ENCODE data around the gene EGFL8. TPM values are rescaled to one million over a fixed set of nuclear protein-coding genes. Genes with fewer than 3 reads are reported as not detected.

EGFL8 gene
- total RNA-seq: 0.65 and 1.4 TPM in 2 replicates

GRCh38 chr6:32164295-32164694 lies at the start of gene EGFL8:
EGFL8 (plus strand) TSS chr6:32164595; CDS start chr6:32166166, 1,571 bp downstream.

GRCh38 chr6:32127717-32128592 lies 36.4 kb upstream of the EGFL8 start, which contains the start of gene ATF6B:
ATF6B (minus strand) TSS chr6:32128246; CDS start chr6:32128207, 39 bp downstream.

GRCh38 chr6:32151863-32152768 lies 12.3 kb upstream of the EGFL8 start, which contains the start of gene PRRT1:
PRRT1 (minus strand) TSS chr6:32151939; CDS start chr6:32151827, 112 bp downstream.

GRCh38 chr6:32153564-32154513 lies 10.6 kb upstream of the EGFL8 start, which contains the start of gene PPT2:
PPT2 (plus strand) TSS chr6:32154141; CDS start chr6:32154595, 454 bp downstream.

DNA sequence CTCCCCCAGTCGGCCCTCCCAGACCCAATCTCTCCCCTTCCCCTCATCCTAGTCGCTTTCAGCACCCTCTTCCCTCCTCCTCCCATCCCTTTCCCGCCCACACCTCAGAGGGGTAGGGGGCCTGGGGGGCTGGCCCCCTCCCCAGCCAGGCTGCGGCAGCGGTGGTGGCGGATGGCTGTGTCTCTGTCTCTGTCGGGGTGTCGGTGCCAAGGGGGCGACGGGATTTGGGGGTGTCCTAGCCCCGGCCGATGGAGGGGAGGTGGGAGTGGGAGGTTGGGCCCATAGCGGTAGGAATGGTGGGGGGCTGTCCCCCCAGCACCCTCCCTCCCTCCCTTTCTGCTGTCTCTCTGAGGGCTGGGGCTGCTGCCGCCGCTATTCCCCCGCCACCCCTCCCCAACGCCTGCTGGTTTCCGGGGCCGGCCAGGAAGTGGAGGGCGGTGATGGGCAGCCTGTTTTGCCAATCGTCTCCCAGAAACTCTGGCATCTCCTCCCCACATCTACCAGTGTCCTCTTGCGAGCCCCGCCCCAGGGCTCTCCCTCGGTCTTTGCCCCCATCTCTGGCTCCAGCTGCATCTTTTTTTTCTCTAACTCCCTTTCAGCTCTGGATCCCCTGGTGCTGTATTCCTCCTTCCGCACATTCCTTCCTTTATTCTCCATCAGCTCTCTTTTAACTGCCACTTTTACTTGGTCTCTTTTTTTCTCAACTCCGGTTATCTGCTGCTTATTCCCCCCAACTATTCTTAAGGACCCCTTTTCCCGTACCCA lies 11.5 kb downstream of the EGFL8 start, which contains the start of gene AGPAT1:
Gene AGPAT1, minus strand, starts transcription at position 374 of the 765 bp plus-strand sequence. CDS start 4,588 bp downstream, outside the sequence.

GRCh38 chr6:32177788-32178546 lies 13.6 kb downstream of the EGFL8 start, which contains the start of gene RNF5:
RNF5 (plus strand) TSS chr6:32178405; CDS start chr6:32178512, 107 bp downstream.

DNA sequence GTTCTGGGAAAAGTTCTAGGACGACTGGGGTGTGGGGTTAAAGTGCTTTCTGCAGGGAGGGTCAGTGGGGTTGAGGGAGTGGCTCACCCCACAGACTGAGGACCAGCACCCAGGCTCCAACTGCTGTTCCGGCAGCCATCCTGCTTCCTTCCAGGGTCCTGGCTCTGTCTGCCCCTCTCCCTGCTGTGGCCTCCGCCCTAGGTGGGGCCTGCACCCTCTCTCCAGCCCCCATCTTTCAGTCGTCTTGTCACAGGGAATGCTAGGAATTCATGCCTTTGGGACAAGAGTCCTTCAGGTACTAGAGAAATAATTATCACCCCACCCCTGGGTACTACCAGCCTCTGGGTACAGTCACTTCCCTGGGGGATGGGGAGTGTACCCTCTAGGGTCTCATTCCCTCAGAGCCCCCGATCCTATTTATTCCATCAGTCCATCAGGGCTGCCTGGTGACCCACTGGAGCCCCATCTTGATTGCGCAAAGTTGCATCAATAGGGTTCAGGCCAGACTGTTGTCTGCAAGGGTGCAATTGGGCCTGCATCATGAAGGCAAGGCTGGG lies 19.8 kb downstream of the EGFL8 start, which contains the start of gene AGER:
Gene AGER, minus strand, starts transcription at position 170 of the 557 bp plus-strand sequence. Its CDS starts 31 bp downstream, at position 139.

DNA sequence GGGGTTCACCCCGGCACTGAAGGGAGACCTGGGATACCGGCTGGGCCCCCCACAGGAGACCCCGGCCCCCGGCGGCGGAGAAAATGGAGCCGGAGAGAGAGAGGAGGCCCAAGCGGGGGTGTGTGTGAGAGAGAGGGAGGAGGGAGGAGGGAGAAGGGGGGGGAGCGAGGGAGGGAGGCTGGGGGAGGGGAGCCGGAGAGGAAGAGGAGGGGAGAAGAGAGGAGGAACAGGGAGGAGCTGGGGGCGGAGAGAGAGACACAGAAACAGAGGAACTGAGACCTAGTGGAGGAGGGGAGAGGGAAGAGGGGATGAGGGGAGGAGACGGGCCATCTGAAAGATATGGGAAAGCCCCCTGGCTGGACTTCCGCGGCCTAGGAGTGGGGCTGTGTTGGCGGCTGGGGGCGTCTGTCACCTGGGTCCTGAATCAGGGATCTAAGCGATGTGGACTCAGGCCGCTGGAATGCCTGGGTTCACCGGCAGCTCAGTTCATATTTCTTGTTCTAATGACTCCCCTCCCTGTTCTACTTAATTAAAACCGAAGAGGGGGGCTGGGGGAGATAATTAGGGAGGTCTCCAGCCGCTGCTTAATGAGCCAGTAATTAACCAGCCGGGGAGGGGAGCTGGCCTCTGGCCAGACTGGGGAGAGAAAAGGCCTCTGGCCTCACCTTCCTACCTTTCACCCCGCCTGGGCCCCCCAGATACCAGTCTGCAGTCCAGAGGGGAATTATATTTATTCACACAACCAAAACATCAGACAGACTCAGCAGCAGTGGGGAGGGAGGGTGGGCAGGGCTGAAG lies 25.9 kb downstream of the EGFL8 start, which contains the start of gene PBX2:
Gene PBX2, minus strand, starts transcription at position 149 of the 798 bp plus-strand sequence. CDS start 287 bp downstream, outside the sequence.

DNA sequence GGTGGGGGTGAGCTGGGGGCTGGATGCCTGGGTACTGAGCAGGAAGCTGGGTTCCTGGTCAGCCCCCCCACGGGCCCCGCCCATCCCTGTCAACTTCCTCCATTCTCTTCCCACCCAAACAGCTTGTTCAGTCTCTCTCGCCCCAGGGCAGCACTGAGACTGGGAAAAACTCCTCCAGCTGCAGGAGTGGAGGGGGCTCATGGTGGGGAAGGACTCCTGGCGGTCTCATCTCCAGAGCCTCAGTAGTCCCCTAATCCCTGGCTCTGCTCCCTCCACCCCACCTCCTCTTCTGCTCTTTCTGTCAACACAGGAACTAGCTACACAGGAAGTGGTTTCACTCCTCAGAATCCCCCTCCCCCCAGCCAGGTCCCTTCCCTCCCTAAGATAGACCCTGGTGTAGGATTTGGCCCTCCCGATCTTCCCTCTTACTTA lies 28.2 kb downstream of the EGFL8 start, which contains the start of gene GPSM3:
Gene GPSM3, minus strand, starts transcription at position 36 of the 432 bp plus-strand sequence. CDS start 130 bp downstream, outside the sequence.

Other genes starting within 250 kb of the EGFL8 start
- not detected in 2 replicates for gene C2, start 236.9 kb upstream of the EGFL8 start, total RNA-seq
- gene CFB, start 218.5 kb upstream of the EGFL8 start, total RNA-seq: 1.3 and 7.9 TPM in 2 replicates
- gene NELFE, start 205.6 kb upstream of the EGFL8 start, total RNA-seq: 118 and 128 TPM in 2 replicates
- gene SKIC2, start 205.4 kb upstream of the EGFL8 start, total RNA-seq: 33.7 and 49.4 TPM in 2 replicates
- gene DXO, start 192.5 kb upstream of the EGFL8 start, total RNA-seq: 10.6 and 12.7 TPM in 2 replicates
- 0.65 and 0.91 TPM in 2 replicates for gene C4A, start 182.5 kb upstream of the EGFL8 start, total RNA-seq
- gene C4B, start 149.8 kb upstream of the EGFL8 start, total RNA-seq: 0.32 and 1.1 TPM in 2 replicates
- gene CYP21A2, start 126.2 kb upstream of the EGFL8 start, total RNA-seq: not detected in 2 replicates
- under 0.01 and 0.15 TPM in 2 replicates for gene TNXB, start 55.3 kb upstream of the EGFL8 start, total RNA-seq
- 15.3 and 15.7 TPM in 2 replicates for gene ATF6B, start 36.3 kb upstream of the EGFL8 start, total RNA-seq
- gene FKBPL, start 34.3 kb upstream of the EGFL8 start, total RNA-seq: 7.4 and 9.7 TPM in 2 replicates
- under 0.01 and 0.30 TPM in 2 replicates for gene PRRT1, start 12.7 kb upstream of the EGFL8 start, total RNA-seq
- 22.2 and 36.1 TPM in 2 replicates for gene PPT2, start 10.5 kb upstream of the EGFL8 start, total RNA-seq
- 5.3 and 8.1 TPM in 2 replicates for gene AGPAT1, start 11.5 kb downstream of the EGFL8 start, total RNA-seq
- 44.2 and 47.7 TPM in 2 replicates for gene RNF5, start 13.8 kb downstream of the EGFL8 start, total RNA-seq
- under 0.01 and 0.46 TPM in 2 replicates for gene AGER, start 19.7 kb downstream of the EGFL8 start, total RNA-seq
- gene PBX2, start 25.6 kb downstream of the EGFL8 start, total RNA-seq: 48.5 and 59.4 TPM in 2 replicates
- gene GPSM3, start 28.0 kb downstream of the EGFL8 start, total RNA-seq: 3.8 and 5.2 TPM in 2 replicates
- gene NOTCH4, start 59.5 kb downstream of the EGFL8 start, total RNA-seq: 42.4 and 52.3 TPM in 2 replicates
- gene TSBP1, start 207.3 kb downstream of the EGFL8 start, total RNA-seq: not detected in 2 replicates
- gene BTNL2, start 242.6 kb downstream of the EGFL8 start, total RNA-seq: not detected in 2 replicates

Measured in epithelial cell of umbilical artery (primary cell).